ENCODE measurements around the gene DLG2. TPM values are rescaled to one million over a fixed set of nuclear protein-coding genes. Genes with fewer than 3 reads are reported as not detected.
"Not testable (repeated sequence)": the region's sequence is repeated elsewhere in the genome, so short reads cannot be mapped to it uniquely, and the experiment has no call there.

DLG2 gene
- total RNA-seq, 1 experiment from 2014 or later: 0.20 TPM

GRCh38 chr11:85040166-85040565 lies 587.0 kb downstream of the DLG2 start:
- no peak for DNase-seq (ENCODE audit: low read depth)
- in situ Hi-C loops (cut with HindIII; ENCODE audit: low pct_unique_long_range_greater_than_20kb, low sequenced_read_pairs): no loop called here

GRCh38 chr11:85029964-85030363 lies 597.2 kb downstream of the DLG2 start:
- DNase-seq (ENCODE audit: low read depth): peak; percentile 18
- in situ Hi-C loops (cut with HindIII; ENCODE audit: low pct_unique_long_range_greater_than_20kb, low sequenced_read_pairs): no loop called here

DNA sequence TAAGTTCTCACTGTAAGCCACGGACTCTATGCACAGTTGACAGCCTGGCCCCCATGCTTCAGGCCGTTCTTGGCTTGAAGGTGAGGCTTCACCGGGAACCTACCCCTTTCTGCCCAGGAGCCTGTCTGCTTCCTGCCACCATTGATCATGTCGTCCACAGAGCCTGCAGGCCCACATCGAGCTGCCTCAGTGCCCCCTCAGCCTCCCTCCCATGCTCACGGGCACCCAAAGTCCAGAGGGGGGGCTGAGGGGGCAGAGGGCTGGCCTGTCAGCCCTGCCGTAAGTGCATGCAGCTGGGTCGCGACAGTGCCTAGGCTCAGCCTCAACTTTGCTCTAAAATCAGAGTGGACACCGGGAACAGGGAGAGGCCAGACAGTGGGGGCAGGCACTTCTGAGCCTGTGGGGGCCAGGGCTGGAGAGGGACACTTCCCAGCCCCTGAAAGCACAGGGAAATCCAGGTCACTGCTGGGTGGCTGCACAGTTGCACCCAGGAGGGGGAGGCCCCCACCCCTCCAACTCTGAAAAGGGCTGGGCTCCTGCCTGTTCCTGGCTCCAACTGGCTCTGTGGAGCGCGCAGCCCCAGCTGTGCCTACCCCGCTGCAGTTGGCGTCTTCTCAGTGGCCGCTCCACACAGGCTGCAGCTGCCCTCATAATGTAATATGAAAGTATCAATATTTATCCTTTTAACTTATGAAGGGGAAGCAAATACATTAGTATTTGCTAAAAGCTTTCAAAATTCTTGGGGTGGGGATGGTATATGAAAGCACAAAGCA lies 598.6 kb downstream of the DLG2 start:
- in situ Hi-C loops (cut with HindIII; ENCODE audit: low pct_unique_long_range_greater_than_20kb, low sequenced_read_pairs): no loop called here
- DNase-seq (ENCODE audit: low read depth): no peak

GRCh38 chr11:85027346-85027745 lies 599.8 kb downstream of the DLG2 start:
- in situ Hi-C loops (cut with HindIII; ENCODE audit: low pct_unique_long_range_greater_than_20kb, low sequenced_read_pairs): no loop called here
- no peak for DNase-seq (ENCODE audit: low read depth)

GRCh38 chr11:85021058-85021457 lies 606.1 kb downstream of the DLG2 start:
- in situ Hi-C loops (cut with HindIII; ENCODE audit: low pct_unique_long_range_greater_than_20kb, low sequenced_read_pairs): no loop called here
- DNase-seq (ENCODE audit: low read depth): no peak

DNA sequence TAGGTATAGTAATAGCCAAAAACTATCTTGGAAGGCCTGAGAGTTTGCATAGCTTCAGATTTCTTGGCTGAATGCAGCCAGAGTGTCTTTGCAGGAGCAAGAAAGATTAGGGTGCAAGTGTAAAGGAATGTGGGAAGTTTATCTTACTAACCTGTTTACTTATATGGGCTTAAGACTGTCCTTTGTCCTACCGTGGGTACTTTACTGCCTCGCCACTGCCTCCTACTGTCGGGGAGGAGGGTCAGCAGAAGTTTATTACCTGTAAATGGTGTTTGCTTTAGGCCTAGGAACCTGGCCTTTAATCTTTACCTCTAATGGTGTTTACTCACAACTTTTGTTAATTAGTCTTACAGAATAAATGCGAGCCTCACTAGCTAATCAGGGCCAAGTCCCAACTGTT lies 633.8 kb downstream of the DLG2 start:
- in situ Hi-C loops (cut with HindIII; ENCODE audit: low pct_unique_long_range_greater_than_20kb, low sequenced_read_pairs): no loop called here
- DNase-seq (ENCODE audit: low read depth): no peak

DNA sequence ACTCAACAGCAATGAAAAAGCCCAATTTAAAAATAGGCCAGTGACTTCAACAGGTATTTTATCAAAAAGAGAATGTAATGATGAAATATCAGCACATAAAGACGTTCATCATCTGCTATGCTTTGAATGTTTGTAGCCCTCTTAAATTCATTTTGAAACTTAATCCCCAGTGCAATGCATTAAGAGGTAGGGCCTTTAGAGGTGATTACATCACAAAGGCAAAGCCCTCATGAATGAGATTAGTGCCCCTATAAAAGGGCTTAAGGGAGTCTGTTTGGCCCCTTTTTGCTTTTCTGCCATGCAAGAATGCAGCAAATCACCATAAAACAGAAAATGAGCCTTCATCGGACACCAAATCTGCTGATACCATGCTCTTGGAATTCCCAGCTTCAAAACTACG lies 637.0 kb downstream of the DLG2 start:
- in situ Hi-C loops (cut with HindIII; ENCODE audit: low pct_unique_long_range_greater_than_20kb, low sequenced_read_pairs): no loop called here

DNA sequence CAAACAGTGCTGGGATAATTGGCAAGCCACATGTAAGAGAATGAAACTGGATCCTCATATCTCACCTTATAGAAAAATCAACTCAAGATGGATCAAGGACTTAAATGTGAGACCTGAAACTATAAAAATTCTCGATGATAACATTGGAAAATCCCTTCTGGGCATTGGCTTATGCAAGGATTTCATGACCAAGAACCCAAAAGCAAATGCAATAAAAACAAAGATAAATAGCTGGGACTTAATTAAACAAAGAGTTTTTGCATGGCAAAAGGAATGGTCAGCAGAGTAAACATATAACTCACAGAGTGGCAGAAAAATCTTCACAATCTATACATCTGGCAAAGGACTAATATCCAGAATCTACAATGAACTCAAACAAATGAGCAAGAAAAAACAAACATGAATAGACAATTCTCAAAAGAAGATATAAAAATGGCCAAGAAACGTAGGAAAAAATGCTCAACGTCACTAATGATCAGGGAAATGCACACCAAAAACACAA lies 639.4 kb downstream of the DLG2 start:
- DNase-seq (ENCODE audit: low read depth); in situ Hi-C loops (cut with HindIII; ENCODE audit: low pct_unique_long_range_greater_than_20kb, low sequenced_read_pairs): not testable (repeated sequence)

More for the DNA sequence above, 637.0 kb downstream of the DLG2 start:
- no peak for DNase-seq (ENCODE audit: low read depth)

DNA sequence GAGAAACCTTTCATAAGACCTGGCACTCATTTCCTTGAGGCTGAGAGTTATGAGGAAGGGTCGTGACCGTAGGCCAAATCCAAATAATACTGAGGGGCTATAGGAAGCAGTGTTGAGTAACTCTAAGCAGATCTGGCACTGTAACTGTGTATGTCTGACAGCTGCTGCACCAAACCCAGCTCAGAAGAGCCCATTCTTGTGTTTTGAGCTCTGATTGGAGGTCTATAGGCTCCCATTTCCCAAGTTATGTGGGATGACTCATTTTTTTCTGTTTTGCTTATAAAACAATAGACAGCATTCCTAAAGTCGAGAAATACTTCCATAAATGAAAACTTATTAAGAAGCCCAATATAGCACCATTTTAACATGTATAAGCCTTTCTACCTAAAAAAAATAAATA lies 645.8 kb downstream of the DLG2 start:
- DNase-seq (ENCODE audit: low read depth): no peak
- in situ Hi-C loops (cut with HindIII; ENCODE audit: low pct_unique_long_range_greater_than_20kb, low sequenced_read_pairs): no loop called here

GRCh38 chr11:84969103-84969502 lies 658.0 kb downstream of the DLG2 start:
- no peak for DNase-seq (ENCODE audit: low read depth)
- in situ Hi-C loops (cut with HindIII; ENCODE audit: low pct_unique_long_range_greater_than_20kb, low sequenced_read_pairs): no loop called here

- in situ Hi-C loops (cut with HindIII; ENCODE audit: low pct_unique_long_range_greater_than_20kb, low sequenced_read_pairs): no loop called here
These were observed 661.7 kb downstream of the DLG2 start for GRCh38 chr11:84965484-84965883.

GRCh38 chr11:84963240-84963639 lies 663.9 kb downstream of the DLG2 start:
- in situ Hi-C loops (cut with HindIII; ENCODE audit: low pct_unique_long_range_greater_than_20kb, low sequenced_read_pairs): no loop called here
- DNase-seq (ENCODE audit: low read depth): no peak

More at GRCh38 chr11:84965484-84965883, 661.7 kb downstream of the DLG2 start:
- no peak for DNase-seq (ENCODE audit: low read depth)

DNA sequence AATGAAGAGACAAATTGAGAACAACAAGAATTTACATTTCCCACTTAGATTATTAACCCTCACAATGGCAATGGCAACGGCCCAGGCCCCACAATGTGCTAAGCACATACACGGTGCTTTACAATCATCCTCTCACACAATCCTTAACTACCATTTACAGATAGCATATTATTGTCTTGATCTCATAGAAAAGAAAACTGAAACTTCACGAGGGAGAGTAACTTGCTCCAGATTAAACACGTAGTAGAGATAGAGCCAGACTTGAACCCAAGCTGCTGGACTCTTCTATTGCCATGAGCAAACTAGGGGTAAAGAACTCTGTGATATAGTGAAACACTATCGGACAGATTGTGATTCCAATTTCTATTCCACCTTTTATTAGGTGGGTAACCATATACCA lies 665.1 kb downstream of the DLG2 start:
- in situ Hi-C loops (cut with HindIII; ENCODE audit: low pct_unique_long_range_greater_than_20kb, low sequenced_read_pairs): no loop called here

GRCh38 chr11:84958295-84958694 lies 668.8 kb downstream of the DLG2 start:
- no peak for DNase-seq (ENCODE audit: low read depth)
- in situ Hi-C loops (cut with HindIII; ENCODE audit: low pct_unique_long_range_greater_than_20kb, low sequenced_read_pairs): no loop called here

More for the DNA sequence above, 665.1 kb downstream of the DLG2 start:
- no peak for DNase-seq (ENCODE audit: low read depth)

- no peak for DNase-seq (ENCODE audit: low read depth)
- in situ Hi-C loops (cut with HindIII; ENCODE audit: low pct_unique_long_range_greater_than_20kb, low sequenced_read_pairs): no loop called here
These were observed 676.4 kb downstream of the DLG2 start for GRCh38 chr11:84950569-84951270.

DNA sequence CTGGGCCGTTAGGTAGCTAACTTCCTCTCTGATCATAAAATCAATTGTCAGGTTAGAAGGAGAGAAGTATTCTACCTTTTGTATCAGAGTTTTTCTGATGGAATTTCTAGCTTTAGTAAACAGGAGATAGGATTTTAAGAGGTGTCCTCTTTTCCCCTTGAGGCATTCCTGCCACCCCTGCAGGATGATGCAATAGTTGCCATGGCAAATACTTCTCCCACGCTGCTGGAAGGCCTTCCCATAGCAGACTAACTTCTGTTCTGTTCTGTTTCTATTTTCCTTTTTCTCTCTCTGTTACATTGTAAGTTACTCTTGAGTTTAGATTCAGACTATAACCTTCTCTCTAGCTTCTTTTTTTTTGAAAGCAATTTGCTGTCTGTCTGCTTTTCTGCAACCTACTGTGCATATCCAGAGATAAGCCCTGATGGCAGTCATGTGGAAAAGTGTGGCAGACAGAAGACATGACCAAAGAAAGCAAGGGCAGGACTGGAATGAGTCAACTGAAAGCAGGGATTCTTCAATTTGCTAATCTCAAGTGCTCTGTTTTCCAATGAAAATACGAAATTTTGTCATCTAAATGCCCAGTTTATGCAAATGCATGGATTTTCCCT lies 679.1 kb downstream of the DLG2 start:
- DNase-seq (ENCODE audit: low read depth): no peak
- in situ Hi-C loops (cut with HindIII; ENCODE audit: low pct_unique_long_range_greater_than_20kb, low sequenced_read_pairs): no loop called here

DNA sequence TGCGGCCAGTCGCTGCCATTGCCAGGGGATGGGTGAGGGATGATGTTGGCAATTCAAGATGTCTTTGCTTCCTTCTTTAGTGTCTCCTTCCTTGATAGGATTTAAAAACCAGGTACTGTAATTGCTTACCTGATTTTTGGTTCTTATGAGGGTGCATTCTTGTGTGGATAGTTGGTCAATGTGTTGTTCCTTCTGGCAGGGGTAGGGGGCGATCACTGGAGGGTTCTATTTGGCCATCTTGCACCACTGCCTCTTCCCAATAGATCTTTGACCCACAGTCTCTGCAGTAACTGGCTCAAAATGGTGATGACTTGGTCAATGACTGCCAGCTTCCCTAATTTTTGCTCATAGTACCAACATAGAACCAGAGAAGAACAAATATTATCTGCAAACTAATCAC lies 680.1 kb downstream of the DLG2 start:
- no peak for DNase-seq (ENCODE audit: low read depth)
- in situ Hi-C loops (cut with HindIII; ENCODE audit: low pct_unique_long_range_greater_than_20kb, low sequenced_read_pairs): no loop called here

GRCh38 chr11:84930863-84931262 lies 696.3 kb downstream of the DLG2 start:
- in situ Hi-C loops (cut with HindIII; ENCODE audit: low pct_unique_long_range_greater_than_20kb, low sequenced_read_pairs): no loop called here
- no peak for DNase-seq (ENCODE audit: low read depth)

DNA sequence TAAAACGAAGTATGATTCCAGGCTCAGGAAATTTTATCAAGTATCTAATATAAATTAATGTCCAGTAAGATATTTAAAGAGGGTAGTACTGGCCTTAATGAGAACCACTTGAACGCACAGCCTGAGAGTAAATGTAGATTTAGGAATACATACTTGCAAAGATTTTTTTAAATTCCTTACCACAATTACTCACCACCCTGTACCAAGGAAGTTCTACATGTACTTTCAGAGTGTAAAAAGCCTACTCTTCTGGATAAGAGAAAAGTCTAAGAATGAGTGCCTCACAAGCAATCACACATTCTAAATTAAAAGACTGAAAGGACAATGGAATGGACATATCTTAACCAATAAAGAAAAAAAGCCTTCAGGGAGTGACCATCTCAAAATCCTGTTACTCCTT lies 697.4 kb downstream of the DLG2 start:
- DNase-seq (ENCODE audit: low read depth): no peak
- in situ Hi-C loops (cut with HindIII; ENCODE audit: low pct_unique_long_range_greater_than_20kb, low sequenced_read_pairs): no loop called here
